ENCODE data around the gene BCL2L1.
"Not testable (repeated sequence)": the region's sequence is repeated elsewhere in the genome, so short reads cannot be mapped to it uniquely, and the experiment has no call there.

GRCh38 chr20:31623123-31623505 is 99.6 kb downstream of the BCL2L1 start:
- TF ChIP-seq, protein P1, sequence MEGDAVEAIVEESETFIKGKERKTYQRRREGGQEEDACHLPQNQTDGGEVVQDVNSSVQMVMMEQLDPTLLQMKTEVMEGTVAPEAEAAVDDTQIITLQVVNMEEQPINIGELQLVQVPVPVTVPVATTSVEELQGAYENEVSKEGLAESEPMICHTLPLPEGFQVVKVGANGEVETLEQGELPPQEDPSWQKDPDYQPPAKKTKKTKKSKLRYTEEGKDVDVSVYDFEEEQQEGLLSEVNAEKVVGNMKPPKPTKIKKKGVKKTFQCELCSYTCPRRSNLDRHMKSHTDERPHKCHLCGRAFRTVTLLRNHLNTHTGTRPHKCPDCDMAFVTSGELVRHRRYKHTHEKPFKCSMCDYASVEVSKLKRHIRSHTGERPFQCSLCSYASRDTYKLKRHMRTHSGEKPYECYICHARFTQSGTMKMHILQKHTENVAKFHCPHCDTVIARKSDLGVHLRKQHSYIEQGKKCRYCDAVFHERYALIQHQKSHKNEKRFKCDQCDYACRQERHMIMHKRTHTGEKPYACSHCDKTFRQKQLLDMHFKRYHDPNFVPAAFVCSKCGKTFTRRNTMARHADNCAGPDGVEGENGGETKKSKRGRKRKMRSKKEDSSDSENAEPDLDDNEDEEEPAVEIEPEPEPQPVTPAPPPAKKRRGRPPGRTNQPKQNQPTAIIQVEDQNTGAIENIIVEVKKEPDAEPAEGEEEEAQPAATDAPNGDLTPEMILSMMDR (IDR thresholded peaks at IDR 0.05; ENCODE audit: low read depth, low read length), result not testable (repeated sequence)
- TF ChIP-seq EZH2phosphoT487 (IDR thresholded peaks at IDR 0.05; ENCODE audit: low read depth), result not testable (repeated sequence)

All from OCI-LY3 (cell line).